IMR-90 (cell line): ENCODE data around the gene TAAR5.

ENCODE experiments used
- SMC3 ChIP-seq: fragments of 150-350 bp; IDR thresholded peaks from 2 replicates; pipeline ENCODE4 v1.6.1; 2016; ENCODE audit warnings: low read depth, mild to moderate bottlenecking, antibody characterized with exemption, low read length, moderate library complexity
- TF ChIP-seq, protein P1 (sequence below): conservative IDR thresholded peaks from 2 replicates; pipeline ENCODE4 v1.5.1; 2012; ENCODE audit warnings: mild to moderate bottlenecking, low read depth, low read length, improper control_type of control experiment

DNA sequence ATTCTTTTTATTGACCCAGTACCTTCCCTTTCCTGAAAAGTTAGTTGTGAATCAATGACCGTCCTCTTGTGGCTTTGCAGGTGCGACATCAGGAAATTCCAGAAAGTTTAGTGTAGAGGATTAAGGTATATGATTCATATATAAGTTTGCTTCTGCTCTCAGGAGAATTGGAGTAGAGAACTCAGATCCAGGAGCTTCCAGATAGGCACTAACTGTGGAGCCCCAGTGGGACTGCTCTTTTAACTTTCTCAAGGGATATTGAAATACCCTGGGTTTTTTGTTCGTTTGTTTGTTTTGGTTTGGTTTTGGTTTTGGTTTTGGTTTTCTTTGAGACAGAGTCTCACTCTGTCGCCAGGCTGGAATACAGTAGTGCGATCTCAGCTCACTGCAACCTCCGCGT, 25.0 kb upstream of the TAAR5 start:
- TF ChIP-seq, protein P1, sequence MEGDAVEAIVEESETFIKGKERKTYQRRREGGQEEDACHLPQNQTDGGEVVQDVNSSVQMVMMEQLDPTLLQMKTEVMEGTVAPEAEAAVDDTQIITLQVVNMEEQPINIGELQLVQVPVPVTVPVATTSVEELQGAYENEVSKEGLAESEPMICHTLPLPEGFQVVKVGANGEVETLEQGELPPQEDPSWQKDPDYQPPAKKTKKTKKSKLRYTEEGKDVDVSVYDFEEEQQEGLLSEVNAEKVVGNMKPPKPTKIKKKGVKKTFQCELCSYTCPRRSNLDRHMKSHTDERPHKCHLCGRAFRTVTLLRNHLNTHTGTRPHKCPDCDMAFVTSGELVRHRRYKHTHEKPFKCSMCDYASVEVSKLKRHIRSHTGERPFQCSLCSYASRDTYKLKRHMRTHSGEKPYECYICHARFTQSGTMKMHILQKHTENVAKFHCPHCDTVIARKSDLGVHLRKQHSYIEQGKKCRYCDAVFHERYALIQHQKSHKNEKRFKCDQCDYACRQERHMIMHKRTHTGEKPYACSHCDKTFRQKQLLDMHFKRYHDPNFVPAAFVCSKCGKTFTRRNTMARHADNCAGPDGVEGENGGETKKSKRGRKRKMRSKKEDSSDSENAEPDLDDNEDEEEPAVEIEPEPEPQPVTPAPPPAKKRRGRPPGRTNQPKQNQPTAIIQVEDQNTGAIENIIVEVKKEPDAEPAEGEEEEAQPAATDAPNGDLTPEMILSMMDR = no peak
- no peak for TF ChIP-seq SMC3
